AG08396 (cell line): ENCODE results near the gene PGAM5.
"Not testable (repeated sequence)": the region's sequence is repeated elsewhere in the genome, so short reads cannot be mapped to it uniquely, and the experiment has no call there.

Experiments
- DNase-seq: peaks from one replicate; pipeline ENCODE4 v3.0.0; 2012; ENCODE audit warnings: low spot score, mixed read lengths

Gene PGAM5

GRCh38 chr12:132747896-132748295, 37.3 kb downstream of the PGAM5 start:
- DNase-seq = no peak

DNA sequence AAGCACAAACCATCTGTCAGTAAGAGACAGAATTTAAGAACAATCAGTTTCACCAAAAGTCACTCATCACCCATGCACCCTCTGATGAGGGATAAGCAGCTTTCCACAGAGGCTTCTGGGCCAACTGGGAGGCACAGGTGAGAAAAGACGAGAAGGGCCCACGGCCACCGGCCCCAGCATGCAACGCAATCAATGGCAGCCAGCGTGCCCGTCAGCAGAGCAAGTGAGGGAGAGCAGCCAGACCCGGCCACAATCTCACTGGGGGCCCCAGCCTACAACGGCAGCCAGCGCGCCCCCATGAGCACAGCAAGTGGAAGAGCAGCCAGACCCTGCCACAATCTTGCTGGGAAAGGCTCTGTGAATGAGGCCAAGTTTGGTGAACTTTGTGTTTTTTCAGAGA, 37.7 kb downstream of the PGAM5 start:
- DNase-seq = no peak

- DNase-seq = not testable (repeated sequence)
These were observed 43.0 kb downstream of the PGAM5 start for GRCh38 chr12:132753670-132754069.

GRCh38 chr12:132754160-132754932, 43.7 kb downstream of the PGAM5 start:
- no peak for DNase-seq

DNA sequence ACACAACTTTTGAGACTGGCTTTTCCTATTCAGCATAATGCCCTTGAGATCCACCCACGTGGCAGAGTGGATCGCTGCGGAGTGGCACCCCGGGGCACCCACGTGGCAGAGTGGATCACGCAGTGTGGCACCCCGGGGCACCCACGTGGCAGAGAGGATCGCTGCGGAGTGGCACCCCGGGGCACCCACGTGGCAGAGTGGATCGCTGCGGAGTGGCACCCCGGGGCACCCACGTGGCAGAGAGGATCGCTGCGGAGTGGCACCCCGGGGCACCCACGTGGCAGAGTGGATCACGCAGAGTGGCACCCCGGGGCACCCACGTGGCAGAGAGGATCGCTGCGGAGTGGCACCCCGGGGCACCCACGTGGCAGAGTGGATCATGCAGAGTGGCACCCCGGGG, 48.2 kb downstream of the PGAM5 start:
- not testable (repeated sequence) for DNase-seq

GRCh38 chr12:132759359-132759758, 48.7 kb downstream of the PGAM5 start:
- no peak for DNase-seq

- DNase-seq = peak; percentile 87
These were observed 50.6 kb downstream of the PGAM5 start, which contains the start of gene ANKLE2 for GRCh38 chr12:132761032-132761920. ANKLE2 (minus strand) TSS chr12:132761832; CDS start chr12:132761798, 34 bp downstream.

- peak; percentile 98 for DNase-seq
These were observed 51.4 kb downstream of the PGAM5 start for GRCh38 chr12:132761921-132762583.

- DNase-seq = no peak
These were observed 53.6 kb downstream of the PGAM5 start for GRCh38 chr12:132764231-132764630.

DNA sequence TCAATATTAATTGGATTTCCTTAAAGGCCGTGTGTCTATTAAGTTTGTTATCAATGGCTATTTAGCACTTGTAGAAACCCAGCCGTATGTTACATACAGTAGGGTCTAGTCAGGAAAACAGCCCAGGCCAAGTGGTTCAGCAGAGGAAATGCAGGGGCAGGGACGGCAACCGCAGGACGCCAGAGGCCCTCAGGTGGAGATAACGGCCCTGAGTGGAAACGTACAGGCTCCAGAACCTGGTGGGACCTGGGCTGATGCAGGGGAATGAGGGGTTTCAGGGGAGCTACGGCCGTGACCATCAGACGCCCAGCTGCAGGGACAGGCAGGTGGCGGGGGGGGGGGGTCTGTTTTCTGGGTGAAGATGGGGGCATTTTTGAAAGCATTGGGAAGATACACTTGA, 54.7 kb downstream of the PGAM5 start:
- no peak for DNase-seq

GRCh38 chr12:132766380-132767085, 55.9 kb downstream of the PGAM5 start:
- no peak for DNase-seq

- DNase-seq = no peak
These were observed 60.6 kb downstream of the PGAM5 start for GRCh38 chr12:132771126-132771838.
